ENCODE data around the gene SMKR1.
"Not testable (repeated sequence)": the region's sequence is repeated elsewhere in the genome, so short reads cannot be mapped to it uniquely, and the experiment has no call there.

Gene SMKR1

GRCh38 chr7:129529643-129530042 lies 27.3 kb downstream of the SMKR1 start:
- no peak for DNase-seq (ENCODE audit: low read depth)

GRCh38 chr7:129530795-129531391 lies 28.6 kb downstream of the SMKR1 start:
- no peak for DNase-seq (ENCODE audit: low read depth)

DNA sequence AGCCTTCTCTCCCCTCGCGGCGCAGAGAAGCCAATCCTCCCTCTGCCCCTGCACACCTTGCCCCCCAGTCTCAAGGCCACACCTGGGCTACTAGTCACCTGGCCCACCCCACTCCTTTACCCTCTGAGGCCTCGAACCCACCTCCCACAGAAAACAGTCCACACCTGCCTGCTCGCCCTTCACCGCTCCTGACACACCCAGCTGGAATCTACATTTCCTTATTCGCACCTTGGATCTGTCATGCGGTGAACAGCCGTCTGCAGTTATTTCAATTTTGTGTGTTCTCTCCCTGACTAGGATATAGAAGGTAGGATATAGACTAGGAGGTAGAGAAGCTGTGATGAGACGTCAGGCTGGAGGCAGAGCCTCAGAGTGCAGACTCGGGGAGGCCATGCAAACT lies 29.4 kb downstream of the SMKR1 start:
- DNase-seq (ENCODE audit: low read depth) = no peak

DNA sequence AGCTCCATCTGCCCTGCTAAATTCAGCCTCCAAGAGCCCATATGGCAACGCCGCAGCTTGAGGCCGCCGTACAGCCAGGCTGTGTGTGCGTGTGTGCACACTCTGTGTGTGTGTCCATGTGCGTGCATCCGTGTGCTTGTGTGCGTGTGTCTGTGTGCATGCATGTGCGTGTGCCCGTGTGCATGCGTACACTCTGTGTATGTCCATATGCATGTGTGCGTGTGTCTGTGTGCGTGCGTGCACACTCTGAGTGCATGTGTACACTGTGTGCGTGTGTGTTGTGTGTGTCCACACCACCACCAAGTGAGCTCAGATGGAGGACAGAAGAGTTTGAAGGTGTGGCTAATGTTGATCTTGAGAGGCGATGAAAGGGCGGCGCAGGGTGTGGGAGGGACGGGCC lies 30.0 kb downstream of the SMKR1 start:
- no peak for DNase-seq (ENCODE audit: low read depth)

DNA sequence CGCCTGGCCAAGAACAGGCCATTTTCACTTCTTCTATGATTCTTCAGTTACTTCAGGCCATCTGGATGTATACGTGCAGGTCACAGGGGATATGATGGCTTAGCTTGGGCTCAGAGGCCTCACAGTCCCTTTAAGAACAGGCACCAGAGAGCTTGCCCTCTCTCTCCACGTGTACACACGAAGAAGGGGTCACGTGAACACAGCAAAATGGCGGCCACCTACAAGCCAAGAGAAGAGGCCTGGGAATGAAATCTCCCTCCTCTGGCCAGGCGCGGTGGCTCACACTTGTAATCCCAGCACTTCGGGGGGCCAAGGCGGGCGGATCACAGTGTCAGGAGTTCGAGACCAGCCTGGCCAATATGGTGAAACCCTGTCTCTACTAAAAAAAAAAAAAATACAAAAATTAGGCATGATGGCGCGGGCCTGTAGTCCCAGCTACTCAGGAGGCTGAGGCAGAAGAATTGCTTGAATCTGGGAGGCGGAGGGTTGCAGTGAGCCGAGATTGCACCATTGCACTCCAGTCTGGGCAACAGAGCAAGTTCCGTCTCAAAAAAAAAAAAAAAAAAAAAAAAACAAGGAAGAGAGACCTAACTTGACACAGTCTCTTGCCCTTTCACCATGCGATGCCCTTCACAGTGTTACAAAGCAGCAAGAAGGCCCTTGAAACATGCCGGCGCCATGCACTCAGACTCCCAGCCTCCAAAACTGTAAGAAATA lies 32.4 kb downstream of the SMKR1 start:
- DNase-seq (ENCODE audit: low read depth) = not testable (repeated sequence)

DNA sequence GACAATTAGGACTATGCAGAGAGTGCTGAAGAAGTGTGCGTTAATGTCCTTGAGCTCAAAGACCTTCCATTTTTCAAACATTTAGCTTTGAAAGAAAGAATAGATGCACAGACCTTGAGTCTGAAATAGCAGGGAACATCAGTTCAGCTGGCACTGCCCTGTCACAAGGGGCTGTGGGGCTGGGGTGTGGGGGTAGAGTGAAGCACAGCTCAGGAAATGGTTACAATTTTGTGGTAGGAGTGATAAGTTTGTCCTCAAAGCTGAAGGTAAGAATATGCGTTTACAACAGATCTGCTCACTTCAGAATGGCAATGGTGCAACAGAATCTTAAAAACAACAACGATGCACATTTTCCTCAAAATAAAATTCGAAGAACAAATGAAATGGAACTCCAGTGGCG lies 33.6 kb downstream of the SMKR1 start:
- no peak for DNase-seq (ENCODE audit: low read depth)

GRCh38 chr7:129536323-129536722 lies 34.0 kb downstream of the SMKR1 start:
- DNase-seq (ENCODE audit: low read depth) = no peak

GRCh38 chr7:129538790-129539189 lies 36.5 kb downstream of the SMKR1 start:
- no peak for DNase-seq (ENCODE audit: low read depth)

GRCh38 chr7:129540340-129540739 lies 38.0 kb downstream of the SMKR1 start:
- DNase-seq (ENCODE audit: low read depth) = no peak

- DNase-seq (ENCODE audit: low read depth) = no peak
These were observed 42.4 kb downstream of the SMKR1 start for GRCh38 chr7:129544700-129545099.

- no peak for DNase-seq (ENCODE audit: low read depth)
These were observed 48.5 kb downstream of the SMKR1 start for GRCh38 chr7:129550693-129551360.

DNA sequence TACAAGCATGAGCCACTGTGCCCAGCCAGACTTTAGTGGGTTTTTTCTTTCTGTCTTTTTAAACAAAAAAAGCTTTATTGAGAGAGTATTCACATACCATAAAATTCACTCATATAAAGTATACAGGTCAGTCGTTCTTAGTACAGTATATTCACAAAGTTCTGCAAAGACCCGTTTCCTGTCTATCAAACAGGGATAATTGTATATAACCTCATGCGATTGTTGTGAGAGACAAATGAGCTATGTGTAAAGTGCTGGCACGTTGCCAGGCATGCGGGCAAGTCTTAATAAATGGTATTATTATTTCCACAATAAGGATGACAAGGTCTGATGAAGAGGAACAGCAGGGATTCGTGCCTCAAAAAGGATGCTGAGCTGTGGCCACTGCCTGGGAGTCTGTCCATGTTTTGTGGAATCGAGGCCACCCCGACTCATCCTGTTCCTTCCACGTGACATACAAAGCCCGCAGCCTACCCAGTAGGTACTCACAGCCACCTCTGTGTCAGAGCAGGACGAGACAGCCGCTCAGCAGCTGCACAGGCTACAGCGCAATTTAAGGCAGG lies 51.6 kb downstream of the SMKR1 start:
- DNase-seq (ENCODE audit: low read depth) = no peak

- DNase-seq (ENCODE audit: low read depth) = no peak
These were observed 54.3 kb downstream of the SMKR1 start for GRCh38 chr7:129556607-129557133.

- DNase-seq (ENCODE audit: low read depth) = no peak
These were observed 55.6 kb downstream of the SMKR1 start for GRCh38 chr7:129557686-129558481.

- DNase-seq (ENCODE audit: low read depth) = no peak
These were observed 57.2 kb downstream of the SMKR1 start for GRCh38 chr7:129559564-129559963.

- no peak for DNase-seq (ENCODE audit: low read depth)
These were observed 58.5 kb downstream of the SMKR1 start for GRCh38 chr7:129560831-129561230.

DNA sequence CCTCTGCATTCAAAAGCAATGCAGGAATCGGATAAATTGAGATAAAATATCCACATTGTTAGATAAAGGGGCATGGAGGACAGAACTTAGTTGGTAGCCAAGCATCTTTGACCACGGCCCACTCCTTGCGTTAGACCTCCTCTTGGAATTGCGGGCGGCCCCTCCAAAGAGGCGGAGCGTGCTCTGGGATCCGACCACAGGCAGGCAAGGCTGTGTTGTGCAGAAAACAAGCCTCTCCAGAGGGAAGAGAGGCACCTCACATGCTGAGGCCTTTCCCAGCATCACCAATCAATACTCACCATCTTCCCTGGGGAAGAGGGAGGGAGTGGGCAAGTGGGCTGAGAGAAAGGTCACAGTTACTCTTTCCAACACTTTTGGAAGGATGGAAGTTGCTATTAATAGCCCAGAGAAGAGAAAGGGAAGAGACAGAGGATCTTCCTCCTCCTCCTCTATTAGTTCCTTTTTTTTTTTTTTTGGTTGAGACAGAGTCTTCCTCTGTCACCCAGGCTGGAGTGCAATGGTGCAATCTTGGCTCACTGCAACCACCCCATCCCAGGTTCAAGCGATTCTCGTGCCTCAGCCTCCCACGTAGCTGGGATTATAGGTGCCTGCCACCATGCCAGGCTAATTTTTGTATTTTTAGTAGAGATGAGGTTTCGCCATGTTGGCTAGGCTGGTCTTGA lies 59.5 kb downstream of the SMKR1 start:
- no peak for DNase-seq (ENCODE audit: low read depth)

Data from stimulated activated CD8-positive, alpha-beta memory T cell treated with anti-CD3 and anti-CD28 coated beads, Interleukin-12 subunit alpha, Interleukin-12 subunit beta, amount 100 ng/mL, for 4 hours (primary cell).